ENCODE data around the gene IER2. TPM values are rescaled to one million over a fixed set of nuclear protein-coding genes. Genes with fewer than 3 reads are reported as not detected.

IER2 gene
- polyA plus RNA-seq, 1 donor, result 250 TPM

DNA sequence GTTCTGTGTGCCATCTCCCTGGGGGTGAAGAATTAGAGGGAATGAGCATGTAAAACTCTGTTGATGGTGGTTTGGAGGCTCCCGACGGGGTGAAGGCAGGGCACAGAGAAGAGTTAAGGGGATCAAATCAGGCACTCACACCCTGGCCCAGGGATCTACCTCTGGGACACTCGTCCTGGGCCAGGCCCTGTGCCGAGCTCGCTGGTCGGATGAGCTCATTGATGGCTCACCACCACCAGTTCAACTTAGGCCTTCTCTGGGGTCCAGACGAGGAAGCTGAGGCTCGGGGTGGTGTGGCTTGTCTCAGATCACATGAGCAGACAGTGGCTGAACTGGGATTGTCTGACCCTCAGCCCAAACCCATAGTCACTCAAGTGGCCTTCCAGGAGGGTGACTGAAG is 30.6 kb upstream of the IER2 start:
- WGBS (ENCODE audit: insufficient coverage, low lambda C conversion rate), result no CpG with 5 or more reads among the region's 8 CpGs
- Histone ChIP-seq H3K27ac (ENCODE audit: low read length) (no peak overlapping the region), H3K9me3 (ENCODE audit: control insufficient read depth, low read depth, low read length) (no peaks in the 10 kb centered on the region), H3K4me3 (ENCODE audit: low read length) (no peak overlapping the region), H3K36me3 (ENCODE audit: control insufficient read depth, insufficient read depth, low read length) (peaks cover 11% of the 10 kb centered on the region), H3K27me3 (ENCODE audit: control insufficient read depth, insufficient read depth, low read length) (no peaks in the 10 kb centered on the region), H3K4me1 (ENCODE audit: control insufficient read depth, insufficient read depth, low read length) (peaks cover 25% of the 10 kb centered on the region)
- DNase-seq, result no peak

GRCh38 chr19:13120031-13120430 is 30.2 kb upstream of the IER2 start:
- H3K27me3 ChIP-seq (ENCODE audit: control insufficient read depth, insufficient read depth, low read length), result no peaks in the 10 kb centered on the region
- no peak overlapping the region for H3K27ac ChIP-seq (ENCODE audit: low read length)
- DNase-seq, result no peak
- H3K36me3 ChIP-seq (ENCODE audit: control insufficient read depth, insufficient read depth, low read length), result peaks cover 9% of the 10 kb centered on the region
- peaks cover 25% of the 10 kb centered on the region for H3K4me1 ChIP-seq (ENCODE audit: control insufficient read depth, insufficient read depth, low read length)
- no CpG with 5 or more reads among the region's 9 CpGs for WGBS (ENCODE audit: insufficient coverage, low lambda C conversion rate)
- H3K4me3 ChIP-seq (ENCODE audit: low read length), result no peak overlapping the region
- H3K9me3 ChIP-seq (ENCODE audit: control insufficient read depth, low read depth, low read length), result no peaks in the 10 kb centered on the region

GRCh38 chr19:13120817-13121216 is 29.4 kb upstream of the IER2 start:
- peaks cover 7% of the 10 kb centered on the region for H3K36me3 ChIP-seq (ENCODE audit: control insufficient read depth, insufficient read depth, low read length)
- no CpG with 5 or more reads among the region's 10 CpGs for WGBS (ENCODE audit: insufficient coverage, low lambda C conversion rate)
- no peaks in the 10 kb centered on the region for H3K27me3 ChIP-seq (ENCODE audit: control insufficient read depth, insufficient read depth, low read length)
- no peak for DNase-seq
- H3K4me3 ChIP-seq (ENCODE audit: low read length), result no peak overlapping the region
- H3K9me3 ChIP-seq (ENCODE audit: control insufficient read depth, low read depth, low read length), result no peaks in the 10 kb centered on the region
- no peak overlapping the region for H3K27ac ChIP-seq (ENCODE audit: low read length)
- H3K4me1 ChIP-seq (ENCODE audit: control insufficient read depth, insufficient read depth, low read length), result peaks cover 20% of the 10 kb centered on the region

GRCh38 chr19:13121551-13122274 is 28.5 kb upstream of the IER2 start:
- WGBS (ENCODE audit: insufficient coverage, low lambda C conversion rate), result no CpG with 5 or more reads among the region's 18 CpGs
- H3K4me3 ChIP-seq (ENCODE audit: low read length), result no peak overlapping the region
- peaks cover 10% of the 10 kb centered on the region for H3K36me3 ChIP-seq (ENCODE audit: control insufficient read depth, insufficient read depth, low read length)
- H3K4me1 ChIP-seq (ENCODE audit: control insufficient read depth, insufficient read depth, low read length), result peaks cover 17% of the 10 kb centered on the region
- DNase-seq, result no peak
- no peaks in the 10 kb centered on the region for H3K27me3 ChIP-seq (ENCODE audit: control insufficient read depth, insufficient read depth, low read length)
- no peaks in the 10 kb centered on the region for H3K9me3 ChIP-seq (ENCODE audit: control insufficient read depth, low read depth, low read length)
- H3K27ac ChIP-seq (ENCODE audit: low read length), result no peak overlapping the region

GRCh38 chr19:13122275-13122878 is 27.8 kb upstream of the IER2 start:
- H3K4me3 ChIP-seq (ENCODE audit: low read length), result no peak overlapping the region
- no peaks in the 10 kb centered on the region for H3K9me3 ChIP-seq (ENCODE audit: control insufficient read depth, low read depth, low read length)
- H3K4me1 ChIP-seq (ENCODE audit: control insufficient read depth, insufficient read depth, low read length), result peaks cover 17% of the 10 kb centered on the region
- no peak overlapping the region for H3K27ac ChIP-seq (ENCODE audit: low read length)
- WGBS (ENCODE audit: insufficient coverage, low lambda C conversion rate), result 80% methylated on average over 1 of the region's 13 CpGs
- H3K27me3 ChIP-seq (ENCODE audit: control insufficient read depth, insufficient read depth, low read length), result no peaks in the 10 kb centered on the region
- DNase-seq, result peak in 1 of 2 donors; percentile 43
- H3K36me3 ChIP-seq (ENCODE audit: control insufficient read depth, insufficient read depth, low read length), result peaks cover 10% of the 10 kb centered on the region

DNA sequence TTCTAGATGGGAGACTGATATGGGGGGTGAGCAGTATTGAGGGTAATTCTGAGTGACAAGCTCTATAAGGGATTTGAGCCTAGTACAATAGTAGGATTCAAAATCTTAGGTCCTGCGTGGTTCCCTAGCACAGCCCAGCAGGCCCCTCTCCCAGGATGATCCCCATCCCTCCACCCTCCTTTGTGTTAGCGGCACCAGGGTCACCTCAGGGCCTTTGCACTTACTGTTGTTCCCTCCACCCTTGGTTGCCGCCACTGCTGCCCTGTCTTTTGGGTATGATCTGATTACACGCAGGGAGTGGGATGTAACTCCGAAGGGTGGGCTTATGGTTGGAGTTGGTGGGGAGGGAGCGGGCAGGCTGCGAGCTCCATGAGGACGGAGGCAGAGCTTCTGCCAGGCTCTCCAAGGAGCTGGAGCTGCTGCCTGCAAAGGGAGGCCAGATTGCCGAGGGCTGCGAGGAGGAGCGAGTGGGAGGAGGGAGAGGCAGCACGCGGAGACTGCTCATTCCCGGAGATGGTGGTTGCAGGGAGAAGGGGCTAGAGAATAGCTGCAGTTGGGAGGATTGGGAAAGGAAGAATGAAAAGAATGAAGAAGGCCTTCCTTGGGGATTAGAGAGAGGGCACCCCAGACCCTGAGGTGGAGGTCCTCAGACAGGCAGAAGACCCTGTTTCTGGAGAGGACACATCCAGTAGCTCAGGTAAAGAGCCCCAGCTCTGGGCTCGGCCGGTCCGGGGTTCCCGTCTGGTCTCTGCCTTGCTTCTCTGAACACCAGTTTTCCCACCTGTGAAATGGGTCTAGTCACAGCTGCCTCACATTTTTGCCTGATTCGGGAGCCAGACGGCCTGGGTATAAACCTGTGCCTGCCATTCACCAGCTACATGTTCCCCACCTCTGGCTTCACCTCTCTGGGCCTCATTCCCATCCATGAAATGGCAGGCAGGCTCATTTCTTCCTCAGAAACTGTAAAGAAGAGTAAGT is 26.9 kb upstream of the IER2 start:
- Histone ChIP-seq H3K9me3 (ENCODE audit: control insufficient read depth, low read depth, low read length) (no peaks in the 10 kb centered on the region), H3K36me3 (ENCODE audit: control insufficient read depth, insufficient read depth, low read length) (peaks cover 10% of the 10 kb centered on the region), H3K4me3 (ENCODE audit: low read length) (no peak overlapping the region), H3K27ac (ENCODE audit: low read length) (no peak overlapping the region), H3K27me3 (ENCODE audit: control insufficient read depth, insufficient read depth, low read length) (no peaks in the 10 kb centered on the region), H3K4me1 (ENCODE audit: control insufficient read depth, insufficient read depth, low read length) (peaks cover 17% of the 10 kb centered on the region)
- DNase-seq, result no peak
- WGBS (ENCODE audit: insufficient coverage, low lambda C conversion rate), result 89% methylated on average over 5 of the region's 20 CpGs

GRCh38 chr19:13127051-13127450 is 23.2 kb upstream of the IER2 start:
- WGBS (ENCODE audit: insufficient coverage, low lambda C conversion rate), result 86% methylated on average over 1 of the region's 9 CpGs

DNA sequence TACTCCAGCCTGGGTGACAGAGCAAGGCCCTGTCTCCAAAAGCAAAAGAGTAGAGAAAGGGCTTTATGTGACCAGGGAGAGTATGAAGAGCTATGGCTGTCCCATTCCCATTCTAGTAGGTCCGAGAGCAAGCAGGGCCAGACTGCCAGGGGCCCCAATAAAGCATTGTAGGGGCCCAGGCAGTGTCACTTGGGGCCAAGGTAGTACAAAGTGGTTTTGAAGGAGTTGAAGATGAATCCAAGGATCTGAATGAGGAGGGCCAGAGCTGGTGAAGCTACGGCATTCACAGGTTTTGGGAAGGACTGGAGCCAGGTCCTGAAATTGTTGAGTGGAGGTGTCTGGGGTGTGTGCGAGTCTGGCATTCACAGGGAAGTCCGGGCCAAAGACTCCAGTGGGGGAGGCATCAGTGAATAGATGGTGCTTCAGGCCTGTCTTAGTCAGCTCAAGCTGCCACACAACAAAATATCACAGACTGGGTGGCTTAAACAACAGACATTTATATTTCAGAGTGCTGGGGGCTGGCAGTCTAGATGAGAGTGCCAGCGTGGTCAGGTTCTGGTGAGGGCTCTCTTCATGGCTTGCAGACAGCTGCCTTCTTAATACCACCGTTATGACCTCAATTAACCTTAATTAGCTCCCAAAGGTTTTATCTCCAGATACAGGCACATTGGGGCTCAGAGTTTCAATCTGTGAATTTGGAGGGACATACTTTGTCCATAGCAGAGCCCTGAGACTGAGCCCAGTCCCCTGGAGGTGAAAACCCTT is 22.2 kb upstream of the IER2 start:
- H3K4me3 ChIP-seq (ENCODE audit: low read length), result no peak overlapping the region
- no peak for DNase-seq
- no peak overlapping the region for H3K27ac ChIP-seq (ENCODE audit: low read length)
- no peaks in the 10 kb centered on the region for H3K4me1 ChIP-seq (ENCODE audit: control insufficient read depth, insufficient read depth, low read length)
- peaks cover 5% of the 10 kb centered on the region for H3K36me3 ChIP-seq (ENCODE audit: control insufficient read depth, insufficient read depth, low read length)
- H3K27me3 ChIP-seq (ENCODE audit: control insufficient read depth, insufficient read depth, low read length), result no peaks in the 10 kb centered on the region
- no CpG with 5 or more reads among the region's 6 CpGs for WGBS (ENCODE audit: insufficient coverage, low lambda C conversion rate)
- H3K9me3 ChIP-seq (ENCODE audit: control insufficient read depth, low read depth, low read length), result no peaks in the 10 kb centered on the region

More at GRCh38 chr19:13127051-13127450, 23.2 kb upstream of the IER2 start:
- Histone ChIP-seq H3K4me1 (ENCODE audit: control insufficient read depth, insufficient read depth, low read length) (peaks cover 5% of the 10 kb centered on the region), H3K36me3 (ENCODE audit: control insufficient read depth, insufficient read depth, low read length) (peaks cover 5% of the 10 kb centered on the region), H3K4me3 (ENCODE audit: low read length) (no peak overlapping the region), H3K27me3 (ENCODE audit: control insufficient read depth, insufficient read depth, low read length) (no peaks in the 10 kb centered on the region), H3K9me3 (ENCODE audit: control insufficient read depth, low read depth, low read length) (no peaks in the 10 kb centered on the region), H3K27ac (ENCODE audit: low read length) (no peak overlapping the region)
- DNase-seq, result no peak

DNA sequence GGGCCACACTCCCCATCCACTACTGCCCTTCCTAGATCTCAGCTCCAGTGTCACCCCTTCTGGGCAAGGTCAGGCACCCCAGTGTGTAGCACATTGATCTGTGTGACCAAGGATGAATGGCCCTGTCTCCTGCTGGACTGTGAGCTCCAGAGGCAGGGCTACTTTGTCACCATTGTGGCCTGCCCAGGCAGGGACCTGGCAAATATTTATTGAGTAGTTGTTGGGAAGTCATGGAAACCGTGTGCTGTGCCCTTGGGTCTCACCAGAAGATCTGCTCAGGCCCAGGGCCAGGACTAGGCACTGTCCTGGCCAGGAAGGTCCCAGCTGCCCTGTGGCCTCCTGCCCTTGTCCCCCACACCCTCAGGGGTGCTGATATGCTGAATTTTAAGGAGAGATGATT is 21.6 kb upstream of the IER2 start:
- Histone ChIP-seq H3K27ac (ENCODE audit: low read length) (no peak overlapping the region), H3K4me3 (ENCODE audit: low read length) (no peak overlapping the region), H3K4me1 (ENCODE audit: control insufficient read depth, insufficient read depth, low read length) (no peaks in the 10 kb centered on the region), H3K27me3 (ENCODE audit: control insufficient read depth, insufficient read depth, low read length) (no peaks in the 10 kb centered on the region), H3K36me3 (ENCODE audit: control insufficient read depth, insufficient read depth, low read length) (peaks cover 5% of the 10 kb centered on the region), H3K9me3 (ENCODE audit: control insufficient read depth, low read depth, low read length) (no peaks in the 10 kb centered on the region)
- WGBS (ENCODE audit: insufficient coverage, low lambda C conversion rate), result no CpG with 5 or more reads among the region's 1 CpG
- DNase-seq, result no peak

DNA sequence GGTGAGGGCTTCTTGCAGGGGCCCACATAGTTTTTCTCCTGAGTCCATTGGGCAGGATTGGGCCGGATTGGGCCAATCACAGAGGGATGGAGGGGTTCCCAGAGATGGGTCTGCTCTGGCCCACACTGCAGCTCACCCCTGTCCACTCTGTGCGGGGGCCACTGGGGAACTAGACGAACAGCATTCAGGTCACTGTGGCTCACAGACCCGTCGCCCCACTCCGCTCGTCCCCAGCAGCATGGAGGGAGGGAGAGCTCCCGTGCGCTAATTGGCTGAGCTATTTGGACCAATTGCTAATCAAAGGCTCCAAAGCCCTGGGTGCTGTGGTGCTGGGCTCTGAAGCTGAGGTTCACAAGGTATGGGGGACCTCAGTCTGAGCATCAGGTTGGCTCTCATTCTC is 20.8 kb upstream of the IER2 start:
- no CpG with 5 or more reads among the region's 9 CpGs for WGBS (ENCODE audit: insufficient coverage, low lambda C conversion rate)
- H3K27me3 ChIP-seq (ENCODE audit: control insufficient read depth, insufficient read depth, low read length), result no peaks in the 10 kb centered on the region
- no peak overlapping the region for H3K27ac ChIP-seq (ENCODE audit: low read length)
- H3K4me3 ChIP-seq (ENCODE audit: low read length), result no peak overlapping the region
- H3K36me3 ChIP-seq (ENCODE audit: control insufficient read depth, insufficient read depth, low read length), result peaks cover 5% of the 10 kb centered on the region
- DNase-seq, result no peak
- no peaks in the 10 kb centered on the region for H3K9me3 ChIP-seq (ENCODE audit: control insufficient read depth, low read depth, low read length)
- no peaks in the 10 kb centered on the region for H3K4me1 ChIP-seq (ENCODE audit: control insufficient read depth, insufficient read depth, low read length)
